WTC11 (cell line): ENCODE data around the gene RAPGEF5. TPM values are rescaled to one million over a fixed set of nuclear protein-coding genes. Genes with fewer than 3 reads are reported as not detected.
A peak's percentile ranks its signal among the peaks of the same experiment; 100 is the strongest.

ENCODE experiments used
- AFF4 ChIP-seq: sonication (generic); formaldehyde crosslinking; IDR thresholded peaks from 2 replicates; pipeline ENCODE4 v1.8.1; 2023; ENCODE audit warnings: mild to moderate bottlenecking, missing genetic modification reagents, borderline replicate concordance
- ARID4B ChIP-seq: sonication (generic); formaldehyde crosslinking; IDR thresholded peaks from 2 replicates; pipeline ENCODE4 v1.8.0; 2023; ENCODE audit warnings: missing genetic modification reagents, mild to moderate bottlenecking, borderline replicate concordance
- CBFB ChIP-seq: sonication (generic); formaldehyde crosslinking; IDR thresholded peaks from 2 replicates; pipeline ENCODE4 v1.8.1; 2022; ENCODE audit warnings: mild to moderate bottlenecking, low read depth, missing genetic modification reagents
- EMX1 ChIP-seq: fragments of 250-450 bp; sonication (Bioruptor Pico); IDR thresholded peaks from 2 replicates; pipeline ENCODE4 v1.8.0; 2021; ENCODE audit warnings: mild to moderate bottlenecking
- ESRRA ChIP-seq: sonication (generic); formaldehyde crosslinking; IDR thresholded peaks from 2 replicates; pipeline ENCODE4 v1.8.1; 2022; ENCODE audit warnings: mild to moderate bottlenecking, missing genetic modification reagents, borderline replicate concordance
- KAT7 ChIP-seq: sonication (generic); formaldehyde crosslinking; IDR thresholded peaks from 2 replicates; pipeline ENCODE4 v1.8.1; 2023; ENCODE audit warnings: missing genetic modification reagents, mild to moderate bottlenecking, borderline replicate concordance
- MAX ChIP-seq: sonication (generic); formaldehyde crosslinking; IDR thresholded peaks from 2 replicates; pipeline ENCODE4 v1.8.0; 2022; ENCODE audit warnings: mild to moderate bottlenecking, missing genetic modification reagents
- NR3C1 ChIP-seq: sonication (generic); formaldehyde crosslinking; conservative IDR thresholded peaks from 2 replicates; pipeline ENCODE4 v1.8.1; 2023; ENCODE audit warnings: low read depth, mild to moderate bottlenecking, missing genetic modification reagents
- RELA ChIP-seq: sonication (generic); formaldehyde crosslinking; IDR thresholded peaks from 2 replicates; pipeline ENCODE4 v1.8.1; 2022; ENCODE audit warnings: missing genetic modification reagents, mild to moderate bottlenecking, borderline replicate concordance
- STAT6 ChIP-seq: sonication (generic); formaldehyde crosslinking; conservative IDR thresholded peaks from 2 replicates; pipeline ENCODE4 v1.8.1; 2023; ENCODE audit warnings: mild to moderate bottlenecking, low read depth, missing genetic modification reagents, moderate library complexity
- TP53 ChIP-seq: sonication (generic); formaldehyde crosslinking; IDR thresholded peaks from 2 replicates; pipeline ENCODE4 v1.8.1; 2023; ENCODE audit warnings: mild to moderate bottlenecking, missing genetic modification reagents
- USF1 ChIP-seq: sonication (generic); formaldehyde crosslinking; IDR thresholded peaks from 2 replicates; pipeline ENCODE4 v1.8.0; 2022; ENCODE audit warnings: mild to moderate bottlenecking, missing genetic modification reagents
- USF2 ChIP-seq: sonication (generic); formaldehyde crosslinking; IDR thresholded peaks from 2 replicates; pipeline ENCODE4 v1.8.1; 2023; ENCODE audit warnings: mild to moderate bottlenecking, missing genetic modification reagents, moderate library complexity
- ZBTB21 ChIP-seq: sonication (generic); formaldehyde crosslinking; IDR thresholded peaks from 2 replicates; pipeline ENCODE4 v1.8.1; 2023; ENCODE audit warnings: mild to moderate bottlenecking, missing genetic modification reagents, borderline replicate concordance
- ZMAT4 ChIP-seq: fragments of 250-450 bp; sonication (Bioruptor Pico); IDR thresholded peaks from 2 replicates; pipeline ENCODE4 v1.9.0; 2021; ENCODE audit warnings: mild to moderate bottlenecking
- ZNF121 ChIP-seq: sonication (generic); formaldehyde crosslinking; IDR thresholded peaks from 2 replicates; pipeline ENCODE4 v1.8.0; 2023; ENCODE audit warnings: missing genetic modification reagents
- ZNF138 ChIP-seq: sonication (generic); formaldehyde crosslinking; conservative IDR thresholded peaks from 2 replicates; pipeline ENCODE4 v1.8.1; 2022; ENCODE audit warnings: mild to moderate bottlenecking, moderate library complexity, missing genetic modification reagents
- ZNF416 ChIP-seq: fragments of 250-450 bp; sonication (Bioruptor Pico); IDR thresholded peaks from 2 replicates; pipeline ENCODE4 v1.9.0; 2021; ENCODE audit warnings: mild to moderate bottlenecking, inconsistent platforms
- ZNF425 ChIP-seq: fragments of 250-450 bp; sonication (Bioruptor Pico); conservative IDR thresholded peaks from 2 replicates; pipeline ENCODE4 v1.9.0; 2021; ENCODE audit warnings: mild to moderate bottlenecking
- total RNA-seq: library from RNA; stranded (reverse); gene quantifications from 3 replicates; pipeline ENCODE4 v1.2.3, GENCODE V29; 2021

Gene RAPGEF5
- total RNA-seq, 1 experiment from 2014 or later: 12.3 TPM

GRCh38 chr7:22082886-22083703 lies 273.9 kb downstream of the RAPGEF5 start (continued):
- TF ChIP-seq RELA (CRISPR knock-in tag) (no peak), ZNF121 (CRISPR knock-in tag) (no peak), USF2 (0 out of 2 replicates have a peak, but pooled peaks have one; percentile 39), MAX (peak; percentile 67), NR3C1 (CRISPR knock-in tag) (0 out of 2 replicates have a peak, but pooled peaks have one; percentile 71), ZMAT4 (CRISPR knock-in tag) (no peak), ZNF138 (CRISPR knock-in tag) (peak; percentile 87; the same call in 1 of the 2 replicates), EMX1 (no peak), KAT7 (CRISPR knock-in tag) (no peak), TP53 (peak; percentile 74; the same call in 1 of the 2 replicates), USF1 (CRISPR knock-in tag) (no peak), ZNF425 (CRISPR knock-in tag) (no peak), CBFB (CRISPR knock-in tag) (0 out of 2 replicates have a peak, but pooled peaks have one; percentile 89), ZNF416 (CRISPR knock-in tag) (no peak), ESRRA (CRISPR knock-in tag) (peak; percentile 85; the same call in 1 of the 2 replicates), AFF4 (CRISPR knock-in tag) (no peak), ARID4B (0 out of 2 replicates have a peak, but pooled peaks have one; percentile 18), ZBTB21 (peak; percentile 84), STAT6 (CRISPR knock-in tag) (no peak)
